Renal pelvis (tissue), 12 donors: ENCODE measurements around the gene TMEM88. TPM values are rescaled to one million over a fixed set of nuclear protein-coding genes. Genes with fewer than 3 reads are reported as not detected.
"Not testable (repeated sequence)": the region's sequence is repeated elsewhere in the genome, so short reads cannot be mapped to it uniquely, and the experiment has no call there.

ENCODE experiments used
- DNase-seq: peaks from one replicate; pipeline ENCODE4 v3.0.0-alpha.2; 2013
- long read RNA-seq, 16 experiments: transcript quantifications; one replicate each; lab custom pipeline, GENCODE V29; 2026
- polyA plus RNA-seq, 3 donors: library from polyadenylated mRNA; unstranded; fragments of 120-200 nt; gene quantifications; one replicate each; pipeline ENCODE4 v1.2.1, GENCODE V29; 2013; ENCODE audit not compliant: insufficient read length in 3 of 3

Gene TMEM88
- polyA plus RNA-seq, result 10 to 100 TPM; 25.9 to 32.4 (median 26.0) TPM
- long read RNA-seq, donor 1, transcript TMEM88-201 (2 exons, 875 nt), result major isoform, 17 of 21 reads
- long read RNA-seq, donor 1, partial matches to known transcripts, result 0 of 21 reads
- long read RNA-seq, donor 1, other reads (novel, unspliced or antisense), result 0 of 21 reads
- long read RNA-seq, donor 2, transcript TMEM88-201 (2 exons, 875 nt), result major isoform, 22 of 30 reads
- long read RNA-seq, donor 2, transcript TMEM88-202 (2 exons, 510 nt), result minor isoform, 8 of 30 reads
- long read RNA-seq, donor 2, partial matches to known transcripts, result 0 of 30 reads
- long read RNA-seq, donor 2, other reads (novel, unspliced or antisense), result 0 of 30 reads
- long read RNA-seq, donor 3, transcript TMEM88-202 (2 exons, 510 nt), result minor isoform, 7 of 24 reads
- long read RNA-seq, donor 3, transcript TMEM88-201 (2 exons, 875 nt), result major isoform, 17 of 24 reads
- long read RNA-seq, donor 3, partial matches to known transcripts, result 0 of 24 reads
- long read RNA-seq, donor 3, other reads (novel, unspliced or antisense), result 0 of 24 reads
- long read RNA-seq, donor 4, transcript TMEM88-201 (2 exons, 875 nt), result major isoform, 25 of 34 reads
- long read RNA-seq, donor 4, transcript TMEM88-202 (2 exons, 510 nt), result minor isoform, 9 of 34 reads
- long read RNA-seq, donor 4, partial matches to known transcripts, result 0 of 34 reads
- long read RNA-seq, donor 4, other reads (novel, unspliced or antisense), result 0 of 34 reads
- long read RNA-seq, donor 5, transcript TMEM88-201 (2 exons, 875 nt), result major isoform, 10 of 323 reads
- long read RNA-seq, donor 5, partial matches to known transcripts, result 172 of 323 reads
- long read RNA-seq, donor 5, other reads (novel, unspliced or antisense), result 139 of 323 reads
- long read RNA-seq, donor 6, transcript TMEM88-201 (2 exons, 875 nt), result major isoform, 16 of 23 reads
- long read RNA-seq, donor 6, transcript TMEM88-202 (2 exons, 510 nt), result minor isoform, 7 of 23 reads
- long read RNA-seq, donor 6, partial matches to known transcripts, result 0 of 23 reads
- long read RNA-seq, donor 6, other reads (novel, unspliced or antisense), result 0 of 23 reads
- long read RNA-seq, donor 7, transcript TMEM88-202 (2 exons, 510 nt), result minor isoform, 5 of 444 reads
- long read RNA-seq, donor 7, transcript TMEM88-201 (2 exons, 875 nt), result major isoform, 20 of 444 reads
- long read RNA-seq, donor 7, partial matches to known transcripts, result 220 of 444 reads
- long read RNA-seq, donor 7, other reads (novel, unspliced or antisense), result 199 of 444 reads
- long read RNA-seq, donor 8, partial matches to known transcripts, result 0 of 5 reads
- long read RNA-seq, donor 8, other reads (novel, unspliced or antisense), result 0 of 5 reads
- long read RNA-seq, donor 9, transcript TMEM88-201 (2 exons, 875 nt), result major isoform, 18 of 24 reads
- long read RNA-seq, donor 9, transcript TMEM88-202 (2 exons, 510 nt), result minor isoform, 6 of 24 reads
- long read RNA-seq, donor 9, partial matches to known transcripts, result 0 of 24 reads
- long read RNA-seq, donor 9, other reads (novel, unspliced or antisense), result 0 of 24 reads
- long read RNA-seq, donor 10, transcript TMEM88-201 (2 exons, 875 nt), result major isoform, 16 of 25 reads
- long read RNA-seq, donor 10, transcript TMEM88-202 (2 exons, 510 nt), result minor isoform, 9 of 25 reads
- long read RNA-seq, donor 10, partial matches to known transcripts, result 0 of 25 reads
- long read RNA-seq, donor 10, other reads (novel, unspliced or antisense), result 0 of 25 reads
- long read RNA-seq, donor 11, transcript TMEM88-202 (2 exons, 510 nt), result minor isoform, 5 of 23 reads
- long read RNA-seq, donor 11, transcript TMEM88-201 (2 exons, 875 nt), result major isoform, 18 of 23 reads
- long read RNA-seq, donor 11, partial matches to known transcripts, result 0 of 23 reads
- long read RNA-seq, donor 11, other reads (novel, unspliced or antisense), result 0 of 23 reads
- long read RNA-seq, donor 12, transcript TMEM88-201 (2 exons, 875 nt), result major isoform, 22 of 30 reads
- long read RNA-seq, donor 12, transcript TMEM88-202 (2 exons, 510 nt), result minor isoform, 8 of 30 reads
- long read RNA-seq, donor 12, partial matches to known transcripts, result 0 of 30 reads
- long read RNA-seq, donor 12, other reads (novel, unspliced or antisense), result 0 of 30 reads
- long read RNA-seq, donor 13, transcript TMEM88-201 (2 exons, 875 nt), result major isoform, 8 of 11 reads
- long read RNA-seq, donor 13, partial matches to known transcripts, result 0 of 11 reads
- long read RNA-seq, donor 13, other reads (novel, unspliced or antisense), result 0 of 11 reads
- long read RNA-seq, donor 14, result 0 reads
- long read RNA-seq, donor 15, result 0 reads
- long read RNA-seq, donor 16, transcript TMEM88-201 (2 exons, 875 nt), result major isoform, 17 of 19 reads
- long read RNA-seq, donor 16, partial matches to known transcripts, result 0 of 19 reads
- long read RNA-seq, donor 16, other reads (novel, unspliced or antisense), result 0 of 19 reads

GRCh38 chr17:7854851-7855659 lies at the start of gene TMEM88:
Gene TMEM88, plus strand, starts transcription at chr17:7855066. Its CDS starts 9 bp downstream, at chr17:7855075.
- DNase-seq, result peak; percentile 51

- no peak for DNase-seq
Measured at GRCh38 chr17:7806587-7806986, 48.3 kb upstream of the TMEM88 start.

GRCh38 chr17:7807206-7807605 lies 47.7 kb upstream of the TMEM88 start:
- no peak for DNase-seq

- no peak for DNase-seq
Measured at GRCh38 chr17:7809086-7809790, 45.6 kb upstream of the TMEM88 start.

GRCh38 chr17:7809791-7810343 lies 45.0 kb upstream of the TMEM88 start:
- DNase-seq, result not testable (repeated sequence)

- DNase-seq, result no peak
Measured at GRCh38 chr17:7811251-7811650, 43.6 kb upstream of the TMEM88 start.

- no peak for DNase-seq
Measured at GRCh38 chr17:7814969-7815368, 39.9 kb upstream of the TMEM88 start.

- no peak for DNase-seq
Measured at GRCh38 chr17:7816926-7817642, 37.8 kb upstream of the TMEM88 start.

GRCh38 chr17:7817643-7817964 lies 37.3 kb upstream of the TMEM88 start:
- DNase-seq, result no peak

- no peak for DNase-seq
Measured at GRCh38 chr17:7818026-7818425, 36.8 kb upstream of the TMEM88 start.

- DNase-seq, result no peak
Measured at GRCh38 chr17:7818746-7819645, 35.9 kb upstream of the TMEM88 start.

GRCh38 chr17:7820231-7820630 lies 34.6 kb upstream of the TMEM88 start:
- DNase-seq, result no peak

GRCh38 chr17:7822126-7822525 lies 32.7 kb upstream of the TMEM88 start:
- no peak for DNase-seq

GRCh38 chr17:7823581-7824001 lies 31.3 kb upstream of the TMEM88 start:
- no peak for DNase-seq

GRCh38 chr17:7824021-7824924 lies 30.6 kb upstream of the TMEM88 start:
- DNase-seq, result no peak
